RWPE2 (cell line): ENCODE measurements around the gene MAP2K1.

Source experiments
- ATAC-seq: fragments of 200-7000 bp; cut with Tn5 transposase; 3 replicates; pipeline ENCODE4 v1.9.1; 2021; ENCODE audit warnings: low read depth
- DNase-seq: peaks from one replicate; pipeline ENCODE4 v3.0.0-alpha.2; 2020; ENCODE audit warnings: low spot score
- H3K27ac ChIP-seq: fragments of 450-650 bp; 2 replicates; pipeline ENCODE4 v1.5.1; 2017; ENCODE audit warnings: mild to moderate bottlenecking; ENCODE audit not compliant: poor library complexity, severe bottlenecking
- H3K27me3 ChIP-seq: fragments of 250-450 bp; sonication (Bioruptor Pico); 2 replicates; pipeline ENCODE4 v1.5.1; 2021; ENCODE audit warnings: mild to moderate bottlenecking, moderate library complexity; ENCODE audit not compliant: insufficient read depth, poor library complexity, severe bottlenecking
- H3K36me3 ChIP-seq: fragments of 250-450 bp; sonication (Bioruptor Pico); 2 replicates; pipeline ENCODE4 v1.5.1; 2020; ENCODE audit warnings: low read depth, mild to moderate bottlenecking, moderate library complexity
- H3K4me1 ChIP-seq: fragments of 250-450 bp; sonication (Bioruptor Pico); 2 replicates; pipeline ENCODE4 v1.5.1; 2021; ENCODE audit warnings: mild to moderate bottlenecking, moderate library complexity; ENCODE audit not compliant: insufficient read depth, poor library complexity, severe bottlenecking
- H3K4me3 ChIP-seq: fragments of 250-450 bp; sonication (Bioruptor Pico); 2 replicates; pipeline ENCODE4 v1.5.1; 2021; ENCODE audit warnings: mild to moderate bottlenecking, moderate library complexity; ENCODE audit not compliant: severe bottlenecking
- H3K9me3 ChIP-seq: fragments of 250-450 bp; sonication (Bioruptor Pico); 2 replicates; pipeline ENCODE4 v1.5.1; 2021; ENCODE audit warnings: mild to moderate bottlenecking, moderate library complexity; ENCODE audit not compliant: severe bottlenecking
- TF ChIP-seq, protein P1 (sequence below): fragments of 450-650 bp; IDR thresholded peaks from one replicate; pipeline ENCODE4 v1.5.1; 2017; ENCODE audit warnings: mild to moderate bottlenecking, moderate library complexity; ENCODE audit not compliant: poor library complexity, severe bottlenecking

The MAP2K1 gene

DNA sequence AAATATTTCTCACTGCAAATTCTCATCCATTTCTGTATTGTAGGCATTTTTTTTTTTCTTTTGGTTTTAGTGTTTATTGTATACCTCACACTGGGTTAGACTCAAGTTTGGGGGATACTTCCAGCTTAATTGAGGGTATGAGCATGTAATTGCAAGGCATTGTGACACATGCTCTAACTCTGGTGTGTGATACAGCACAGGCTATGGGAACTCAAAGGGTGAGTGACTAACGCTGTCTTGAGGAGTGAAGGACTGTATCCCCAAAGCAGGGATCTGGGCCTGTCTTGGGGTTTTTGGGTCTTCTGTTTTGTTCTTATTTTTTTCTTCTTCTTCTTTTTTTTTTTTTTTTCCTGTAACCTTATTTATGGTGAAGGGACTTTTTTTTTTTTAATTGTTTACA lies 26.9 kb downstream of the MAP2K1 start:
- DNase-seq (no peak), ATAC-seq (no peak)
- peaks cover 6% of the 10 kb centered on the region for H3K4me1 ChIP-seq
- H3K27me3 ChIP-seq, result no peaks in the 10 kb centered on the region
- TF ChIP-seq, protein P1, sequence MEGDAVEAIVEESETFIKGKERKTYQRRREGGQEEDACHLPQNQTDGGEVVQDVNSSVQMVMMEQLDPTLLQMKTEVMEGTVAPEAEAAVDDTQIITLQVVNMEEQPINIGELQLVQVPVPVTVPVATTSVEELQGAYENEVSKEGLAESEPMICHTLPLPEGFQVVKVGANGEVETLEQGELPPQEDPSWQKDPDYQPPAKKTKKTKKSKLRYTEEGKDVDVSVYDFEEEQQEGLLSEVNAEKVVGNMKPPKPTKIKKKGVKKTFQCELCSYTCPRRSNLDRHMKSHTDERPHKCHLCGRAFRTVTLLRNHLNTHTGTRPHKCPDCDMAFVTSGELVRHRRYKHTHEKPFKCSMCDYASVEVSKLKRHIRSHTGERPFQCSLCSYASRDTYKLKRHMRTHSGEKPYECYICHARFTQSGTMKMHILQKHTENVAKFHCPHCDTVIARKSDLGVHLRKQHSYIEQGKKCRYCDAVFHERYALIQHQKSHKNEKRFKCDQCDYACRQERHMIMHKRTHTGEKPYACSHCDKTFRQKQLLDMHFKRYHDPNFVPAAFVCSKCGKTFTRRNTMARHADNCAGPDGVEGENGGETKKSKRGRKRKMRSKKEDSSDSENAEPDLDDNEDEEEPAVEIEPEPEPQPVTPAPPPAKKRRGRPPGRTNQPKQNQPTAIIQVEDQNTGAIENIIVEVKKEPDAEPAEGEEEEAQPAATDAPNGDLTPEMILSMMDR, result no peak
- peaks cover 29% of the 10 kb centered on the region for H3K36me3 ChIP-seq
- H3K4me3 ChIP-seq, result no peak overlapping the region
- peaks cover 8% of the 10 kb centered on the region for H3K9me3 ChIP-seq
- H3K27ac ChIP-seq, result no peak overlapping the region

DNA sequence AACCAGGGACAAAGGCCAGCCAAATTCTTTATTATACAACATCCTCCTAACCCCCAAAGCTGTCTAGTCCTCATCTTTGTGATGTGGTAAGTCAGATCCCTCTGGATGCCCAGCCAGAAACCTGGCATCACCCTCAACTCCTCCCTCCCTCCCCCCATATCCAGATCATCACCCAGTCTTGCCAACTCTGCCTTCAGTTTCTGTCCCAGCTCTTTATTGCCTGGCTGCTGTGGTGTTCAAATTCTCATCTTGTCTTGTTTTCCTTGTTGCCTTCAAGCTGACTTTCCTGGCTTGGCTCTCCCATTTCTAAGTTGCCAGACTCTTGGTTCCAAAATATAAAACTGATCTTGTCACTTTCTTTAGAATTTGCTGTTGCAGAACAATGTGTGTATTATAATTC lies 28.6 kb downstream of the MAP2K1 start:
- Histone ChIP-seq H3K27ac (no peak overlapping the region), H3K36me3 (peaks cover 30% of the 10 kb centered on the region; the same call in 1 of the 2 replicates), H3K9me3 (peaks cover 8% of the 10 kb centered on the region), H3K27me3 (no peaks in the 10 kb centered on the region), H3K4me3 (no peak overlapping the region), H3K4me1 (peaks cover 6% of the 10 kb centered on the region)
- DNase-seq (no peak), ATAC-seq (no peak)
- TF ChIP-seq, protein P1, result no peak

DNA sequence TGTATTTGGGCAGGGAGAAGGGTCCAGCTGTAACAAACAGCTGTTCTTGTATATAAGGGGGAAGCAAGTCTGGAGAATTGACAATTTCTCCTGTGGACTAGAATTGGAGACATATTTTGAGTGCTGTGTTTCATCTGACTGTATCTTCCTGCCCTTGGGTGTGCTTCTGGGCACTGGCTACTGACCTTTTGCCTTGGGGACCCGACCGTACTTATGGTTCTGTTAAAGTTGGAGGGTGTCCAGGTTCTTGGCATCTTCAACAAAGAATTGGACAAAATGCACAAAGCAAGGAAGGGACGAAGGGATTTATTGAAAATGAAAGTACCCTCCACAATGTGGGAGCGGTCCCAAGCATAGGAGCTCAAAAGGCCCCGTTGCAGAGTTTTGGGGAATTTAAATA lies 31.0 kb downstream of the MAP2K1 start:
- Histone ChIP-seq H3K36me3 (peaks cover 19% of the 10 kb centered on the region; the same call in 1 of the 2 replicates), H3K4me3 (no peak overlapping the region), H3K27me3 (no peaks in the 10 kb centered on the region), H3K27ac (no peak overlapping the region), H3K4me1 (no peaks in the 10 kb centered on the region), H3K9me3 (peaks cover 8% of the 10 kb centered on the region)
- DNase-seq (no peak), ATAC-seq (no peak)
- TF ChIP-seq, protein P1, result no peak

DNA sequence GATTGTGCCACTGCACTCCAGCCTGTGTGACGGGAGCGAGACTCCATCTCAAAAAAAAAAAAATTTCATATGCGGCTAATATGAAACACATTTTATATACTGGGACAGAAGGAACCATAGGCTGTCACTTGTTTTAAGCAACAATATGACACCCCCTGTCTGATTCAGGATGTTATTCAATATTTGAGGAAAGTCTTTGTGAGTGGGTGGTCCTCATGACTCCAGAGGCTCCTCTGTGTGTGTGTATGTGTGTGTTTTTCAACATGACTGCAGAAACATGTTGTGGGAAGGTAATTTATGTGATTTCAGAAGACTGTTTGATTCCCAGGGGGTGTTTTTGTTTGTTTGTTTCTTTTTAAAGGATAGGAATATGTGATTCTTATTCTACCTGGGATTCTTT lies 32.8 kb downstream of the MAP2K1 start:
- H3K4me1 ChIP-seq, result no peaks in the 10 kb centered on the region
- TF ChIP-seq, protein P1, result no peak
- no peak overlapping the region for H3K4me3 ChIP-seq
- H3K36me3 ChIP-seq, result peaks cover 14% of the 10 kb centered on the region
- no peak for ATAC-seq
- H3K27me3 ChIP-seq, result no peaks in the 10 kb centered on the region
- H3K9me3 ChIP-seq, result no peaks in the 10 kb centered on the region
- H3K27ac ChIP-seq, result no peak overlapping the region
- no peak for DNase-seq

DNA sequence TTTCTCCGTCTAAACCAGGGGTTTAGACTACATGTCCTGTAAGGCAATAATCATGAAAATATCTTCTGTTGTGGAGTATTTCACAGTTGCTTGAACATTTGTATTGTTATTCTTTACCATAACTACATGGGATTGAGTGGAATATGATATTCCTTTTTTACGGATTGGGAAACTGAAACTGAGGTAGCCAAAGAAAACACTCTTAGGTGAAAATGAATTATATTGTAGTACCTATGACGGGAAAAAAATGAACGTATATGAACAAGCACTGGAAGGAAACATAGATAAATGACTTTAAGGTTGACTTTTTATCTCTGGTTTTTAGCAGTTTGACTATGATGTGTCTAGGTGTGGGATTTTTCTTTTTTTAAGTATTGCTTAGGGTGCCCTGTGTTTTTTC lies 35.6 kb downstream of the MAP2K1 start:
- no peak for ATAC-seq
- H3K27ac ChIP-seq, result no peak overlapping the region
- no peak overlapping the region for H3K4me3 ChIP-seq
- H3K9me3 ChIP-seq, result no peaks in the 10 kb centered on the region
- no peaks in the 10 kb centered on the region for H3K4me1 ChIP-seq
- TF ChIP-seq, protein P1, result no peak
- DNase-seq, result no peak
- no peaks in the 10 kb centered on the region for H3K27me3 ChIP-seq
- H3K36me3 ChIP-seq, result peaks cover 15% of the 10 kb centered on the region; the same call in 1 of the 2 replicates
